AG04450 (cell line): Measurements from ENCODE around the gene TMEM234. TPM values are rescaled to one million over a fixed set of nuclear protein-coding genes. Genes with fewer than 3 reads are reported as not detected.
A peak's percentile ranks its signal among the peaks of the same experiment; 100 is the strongest.

Experiments used
- CTCF ChIA-PET: fragments of 300-600, 350-600 bp; formaldehyde crosslinking; extraction: SDS; loops from one replicate; lab custom pipeline; 2022; ENCODE audit warnings: antibody characterized with exemption, inconsistent platforms; lab: Charles Lee
- POLR2A ChIA-PET: fragments of 350-600 bp; formaldehyde crosslinking; extraction: SDS; loops from one replicate; lab custom pipeline; 2021; ENCODE audit warnings: antibody characterized with exemption, inconsistent platforms; lab: Yijun Ruan, JAX
- DNase-seq: peaks from one replicate; pipeline ENCODE4 v3.0.0-alpha.2; 2011; ENCODE audit warnings: low read depth, low spot score
- H3K27ac ChIP-seq: one replicate; pipeline ENCODE4 v1.5.1; 2012; ENCODE audit warnings: low read depth, low read length, control low read depth
- H3K27me3 ChIP-seq: one replicate; pipeline ENCODE4 v1.6.0; 2012; ENCODE audit warnings: low read length; ENCODE audit not compliant: control insufficient read depth, insufficient read depth
- H3K4me3 ChIP-seq: 2 replicates; pipeline ENCODE4 v1.5.1; 2011; ENCODE audit warnings: mild to moderate bottlenecking, low read depth, low read length, control low read depth
- H3K9me3 ChIP-seq: 2 replicates; pipeline ENCODE4 v1.5.1; 2012; ENCODE audit warnings: low read length; ENCODE audit not compliant: control insufficient read depth, insufficient read depth
- polyA plus RNA-seq: library from polyadenylated mRNA; depleted of rRNA; stranded (reverse); fragments of >200 nt; gene quantifications from 2 replicates; pipeline ENCODE4 v1.2.3, GENCODE V29; 2011
- TF ChIP-seq, protein P1 (sequence below): IDR thresholded peaks from 2 replicates; pipeline ENCODE4 v1.5.1; 2011; ENCODE audit warnings: low read depth, low read length, control low read depth, inconsistent platforms

The TMEM234 gene
- polyA plus RNA-seq, 1 experiment: 17.3 TPM

DNA sequence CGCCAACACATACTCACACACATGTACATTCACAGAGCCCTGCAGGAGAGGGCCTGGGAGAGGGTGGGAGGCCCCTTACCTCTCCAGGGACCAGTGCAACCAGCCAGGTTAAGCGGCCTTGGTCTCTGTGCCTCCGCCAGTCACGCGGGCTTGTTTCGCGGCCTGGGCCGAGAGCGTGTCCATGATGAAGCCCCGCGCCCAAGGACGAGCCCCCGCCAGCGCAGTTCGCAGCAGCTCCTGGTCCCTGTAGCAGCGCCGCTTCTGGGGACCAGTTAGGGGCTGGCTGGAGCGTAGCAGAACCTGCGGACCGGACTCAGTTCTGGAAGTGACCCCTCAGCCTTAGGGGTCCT is 17.6 kb upstream of the TMEM234 start:
- peak overlapping the region; percentile 70 for H3K4me3 ChIP-seq
- POLR2A ChIA-PET: interaction anchor here (2.4 kb wide), 1 partner anchor 96 kb away, joined by 18 read pairs; the partner anchor contains the start of gene MARCKSL1
- no peaks in the 10 kb centered on the region; the same call in 1 of the 2 replicates for H3K9me3 ChIP-seq
- no peak for DNase-seq
- CTCF ChIA-PET: interaction anchor here (1.8 to 2.8 kb wide), 2 partner anchors 8 to 24 kb away, joined by 13 read pairs; no protein-coding TSS in a partner anchor
- TF ChIP-seq, protein P1, sequence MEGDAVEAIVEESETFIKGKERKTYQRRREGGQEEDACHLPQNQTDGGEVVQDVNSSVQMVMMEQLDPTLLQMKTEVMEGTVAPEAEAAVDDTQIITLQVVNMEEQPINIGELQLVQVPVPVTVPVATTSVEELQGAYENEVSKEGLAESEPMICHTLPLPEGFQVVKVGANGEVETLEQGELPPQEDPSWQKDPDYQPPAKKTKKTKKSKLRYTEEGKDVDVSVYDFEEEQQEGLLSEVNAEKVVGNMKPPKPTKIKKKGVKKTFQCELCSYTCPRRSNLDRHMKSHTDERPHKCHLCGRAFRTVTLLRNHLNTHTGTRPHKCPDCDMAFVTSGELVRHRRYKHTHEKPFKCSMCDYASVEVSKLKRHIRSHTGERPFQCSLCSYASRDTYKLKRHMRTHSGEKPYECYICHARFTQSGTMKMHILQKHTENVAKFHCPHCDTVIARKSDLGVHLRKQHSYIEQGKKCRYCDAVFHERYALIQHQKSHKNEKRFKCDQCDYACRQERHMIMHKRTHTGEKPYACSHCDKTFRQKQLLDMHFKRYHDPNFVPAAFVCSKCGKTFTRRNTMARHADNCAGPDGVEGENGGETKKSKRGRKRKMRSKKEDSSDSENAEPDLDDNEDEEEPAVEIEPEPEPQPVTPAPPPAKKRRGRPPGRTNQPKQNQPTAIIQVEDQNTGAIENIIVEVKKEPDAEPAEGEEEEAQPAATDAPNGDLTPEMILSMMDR: no peak
- no peaks in the 10 kb centered on the region for H3K27me3 ChIP-seq
- peak overlapping the region; percentile 21 for H3K27ac ChIP-seq

DNA sequence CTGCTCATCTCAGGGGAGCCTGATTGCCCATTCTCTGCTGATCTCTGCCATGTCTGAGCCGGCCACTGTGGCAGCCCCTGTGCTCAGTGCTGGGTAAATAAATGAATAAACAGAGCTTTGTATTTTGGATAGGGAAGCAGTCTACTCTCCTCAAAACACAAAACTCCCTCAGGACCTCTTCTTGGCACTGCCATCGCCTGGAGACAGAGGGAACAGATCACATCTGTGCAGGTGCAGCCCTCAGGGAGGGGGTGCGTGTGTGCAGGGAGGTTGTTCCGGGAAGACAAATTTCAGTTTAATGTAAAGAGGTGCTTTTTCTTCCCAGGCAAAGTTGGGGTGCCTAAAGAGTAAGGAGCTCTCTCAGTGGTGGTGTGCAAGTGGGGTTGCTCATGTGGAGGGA is 17.2 kb upstream of the TMEM234 start:
- no peaks in the 10 kb centered on the region; the same call in 1 of the 2 replicates for H3K9me3 ChIP-seq
- DNase-seq: no peak
- H3K27me3 ChIP-seq: no peaks in the 10 kb centered on the region
- CTCF ChIA-PET: interaction anchor here (1.8 to 2.8 kb wide), 2 partner anchors 9 to 23 kb away, joined by 13 read pairs; no protein-coding TSS in a partner anchor
- POLR2A ChIA-PET: interaction anchor here (1.4 kb wide), 1 partner anchor 52 kb away, joined by 4 read pairs; no protein-coding TSS in a partner anchor
- H3K4me3 ChIP-seq: no peak overlapping the region
- H3K27ac ChIP-seq: peak overlapping the region; percentile 21
- TF ChIP-seq, protein P1: no peak

DNA sequence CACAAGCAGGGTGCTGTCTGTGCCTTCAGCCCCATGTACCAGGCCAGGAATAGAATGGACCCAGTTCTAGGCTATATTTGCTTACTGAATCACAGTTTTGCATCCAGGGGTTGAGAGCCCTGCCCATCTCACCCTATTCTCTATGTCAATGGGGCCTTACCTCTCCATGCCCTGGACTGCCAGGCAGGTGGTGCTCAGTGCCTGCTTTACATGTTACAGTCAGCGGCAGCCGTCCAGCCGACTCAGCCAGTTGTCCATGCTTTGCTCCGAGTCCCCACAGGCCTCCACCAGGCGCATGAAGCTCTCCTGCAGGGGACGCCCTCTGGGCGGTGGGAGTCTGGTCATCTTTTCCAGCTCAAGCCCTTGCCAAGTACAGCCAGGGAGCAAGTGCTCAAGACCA is 12.6 kb upstream of the TMEM234 start:
- no peak for DNase-seq
- ChIA-PET CTCF (no interaction called here), POLR2A (interaction anchor here (0.6 to 1.2 kb wide), 3 partner anchors 18 to 123 kb away, joined by 3 to 5 read pairs (median 4); no protein-coding TSS in a partner anchor)
- H3K27me3 ChIP-seq: no peaks in the 10 kb centered on the region
- TF ChIP-seq, protein P1: no peak
- peak overlapping the region; percentile 12 for H3K27ac ChIP-seq
- H3K9me3 ChIP-seq: no peaks in the 10 kb centered on the region; the same call in 1 of the 2 replicates
- H3K4me3 ChIP-seq: no peak overlapping the region

DNA sequence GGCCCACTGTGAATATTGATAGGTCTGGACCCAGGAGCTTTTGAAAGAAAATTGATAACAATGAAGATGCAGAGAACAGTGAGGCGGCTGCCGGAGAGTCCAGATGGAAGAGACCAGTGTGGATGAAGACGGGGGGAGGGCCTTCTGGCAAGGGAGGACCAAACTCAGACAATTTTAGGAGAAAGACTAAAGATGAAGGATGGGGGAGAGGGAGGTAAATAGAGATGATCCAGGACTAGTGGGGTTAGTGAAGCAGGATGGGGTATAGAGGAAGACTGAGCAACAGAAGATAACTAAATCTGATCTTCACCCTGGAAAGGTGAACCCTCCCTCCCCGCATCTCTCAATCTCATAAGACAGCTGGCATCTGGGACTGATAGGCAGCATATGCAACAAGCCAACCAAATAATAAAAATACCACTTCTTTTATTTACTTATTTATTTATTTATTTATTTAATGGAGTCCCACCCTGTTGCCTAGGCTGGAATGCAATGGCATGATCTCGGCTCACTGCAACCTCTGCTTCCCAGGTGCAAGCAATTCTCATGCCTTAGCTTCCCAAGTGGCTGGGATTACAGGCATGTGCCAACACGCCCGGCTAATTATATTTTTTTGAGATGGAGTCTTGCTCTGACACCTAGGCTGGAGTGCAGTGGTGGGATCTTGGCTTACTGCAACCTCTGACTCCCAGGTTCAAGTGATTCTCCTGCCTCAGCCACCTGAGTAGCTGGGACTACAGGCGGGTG is 10.6 kb upstream of the TMEM234 start:
- TF ChIP-seq, protein P1: no peak
- no peak overlapping the region for H3K4me3 ChIP-seq
- ChIA-PET POLR2A (interaction anchor here (1.2 kb wide), 1 partner anchor 8 kb away, joined by 5 read pairs; no protein-coding TSS in a partner anchor), CTCF (interaction anchor here (1.1 to 1.7 kb wide), 2 partner anchors 15 to 17 kb away, joined by 3 to 5 read pairs; no protein-coding TSS in a partner anchor)
- H3K27me3 ChIP-seq: no peaks in the 10 kb centered on the region
- H3K27ac ChIP-seq: no peak overlapping the region
- DNase-seq: no peak
- no peaks in the 10 kb centered on the region; the same call in 1 of the 2 replicates for H3K9me3 ChIP-seq
